CMK (cell line): ENCODE data around the gene SDK1.
"Not testable (repeated sequence)": the region's sequence is repeated elsewhere in the genome, so short reads cannot be mapped to it uniquely, and the experiment has no call there.

Source experiments
- DNase-seq: peaks from one replicate; pipeline ENCODE4 v3.0.0-alpha.2; 2010; ENCODE audit warnings: low read depth

The SDK1 gene

DNA sequence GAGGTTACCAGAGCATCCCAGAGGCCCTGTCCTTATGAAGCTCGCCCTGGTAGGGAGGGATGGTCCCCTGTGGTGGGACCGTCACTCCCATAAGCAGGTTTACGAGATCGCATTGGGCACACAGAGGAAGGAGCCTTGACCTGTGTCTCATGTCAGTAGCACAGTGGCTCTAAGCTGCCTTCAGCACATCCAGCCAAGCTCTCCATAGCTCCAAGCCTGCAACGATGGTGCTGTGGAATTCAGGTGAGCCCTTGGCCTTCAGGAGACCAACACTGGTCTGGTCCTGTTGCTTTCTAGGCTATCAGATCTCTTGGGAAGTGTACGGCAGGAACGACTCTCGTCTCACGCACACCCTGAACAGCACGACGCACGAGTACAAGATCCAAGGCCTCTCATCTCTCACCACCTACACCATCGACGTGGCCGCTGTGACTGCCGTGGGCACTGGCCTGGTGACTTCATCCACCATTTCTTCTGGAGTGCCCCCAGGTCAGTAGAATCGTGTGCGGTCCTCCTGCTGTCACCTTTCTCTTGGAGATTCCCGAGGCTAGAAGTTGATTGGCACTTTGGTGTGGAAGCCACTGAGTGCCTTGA is 775.7 kb downstream of the SDK1 start:
- DNase-seq, result no peak

DNA sequence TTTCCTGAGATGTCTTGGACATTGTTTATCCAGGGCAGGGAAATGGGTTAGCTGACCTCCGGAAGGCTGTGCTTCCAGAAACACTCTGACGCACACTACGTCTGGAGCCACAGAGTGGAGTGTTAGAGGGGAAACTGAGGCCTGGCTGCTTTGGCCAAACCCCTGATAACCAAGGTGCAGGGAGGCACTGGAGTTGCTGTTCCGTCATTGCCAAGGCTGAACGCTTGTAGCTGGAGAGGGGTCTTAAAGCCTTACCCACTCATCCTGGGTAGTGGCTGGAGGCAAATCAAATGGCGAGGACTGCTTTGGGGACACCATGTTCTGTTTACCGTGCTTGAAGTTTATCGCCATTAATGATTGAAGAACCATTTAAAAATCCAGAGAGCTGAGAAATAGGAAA is 776.9 kb downstream of the SDK1 start:
- DNase-seq, result no peak

DNA sequence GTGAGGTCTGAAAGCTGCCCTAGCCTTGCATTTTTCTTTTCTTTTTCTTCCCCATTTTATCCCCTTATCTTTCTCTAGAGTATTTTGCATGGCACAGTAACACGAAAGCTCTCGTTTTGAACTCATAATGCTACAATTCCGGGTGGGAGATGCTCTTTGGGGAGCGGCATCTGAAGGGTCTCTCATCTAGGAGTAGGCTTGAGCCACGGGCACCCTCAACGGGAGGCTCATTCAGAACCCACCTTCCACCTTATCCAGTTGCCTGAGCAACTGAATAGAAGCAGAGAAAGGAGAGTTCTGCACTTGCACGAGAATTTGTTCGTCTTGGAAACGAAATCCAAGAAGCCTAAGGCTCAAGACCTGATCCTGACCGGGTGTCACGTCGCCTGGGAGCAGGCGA is 777.5 kb downstream of the SDK1 start:
- no peak for DNase-seq

DNA sequence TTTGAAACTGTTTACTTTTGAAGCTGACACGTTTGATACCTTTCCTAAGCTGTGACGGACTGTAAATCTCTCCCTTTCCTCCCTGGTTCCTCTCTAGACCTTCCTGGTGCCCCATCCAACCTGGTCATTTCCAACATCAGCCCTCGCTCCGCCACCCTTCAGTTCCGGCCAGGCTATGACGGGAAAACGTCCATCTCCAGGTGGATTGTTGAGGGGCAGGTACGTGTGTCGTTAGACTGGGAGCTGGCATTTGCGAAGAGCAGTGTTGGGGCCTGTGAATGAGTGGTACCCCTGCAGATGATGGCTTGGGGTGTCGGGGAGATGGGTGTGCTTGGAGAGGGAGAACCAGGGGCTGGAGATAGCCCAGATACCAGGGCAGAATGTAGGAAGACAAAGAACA is 778.3 kb downstream of the SDK1 start:
- DNase-seq, result no peak

DNA sequence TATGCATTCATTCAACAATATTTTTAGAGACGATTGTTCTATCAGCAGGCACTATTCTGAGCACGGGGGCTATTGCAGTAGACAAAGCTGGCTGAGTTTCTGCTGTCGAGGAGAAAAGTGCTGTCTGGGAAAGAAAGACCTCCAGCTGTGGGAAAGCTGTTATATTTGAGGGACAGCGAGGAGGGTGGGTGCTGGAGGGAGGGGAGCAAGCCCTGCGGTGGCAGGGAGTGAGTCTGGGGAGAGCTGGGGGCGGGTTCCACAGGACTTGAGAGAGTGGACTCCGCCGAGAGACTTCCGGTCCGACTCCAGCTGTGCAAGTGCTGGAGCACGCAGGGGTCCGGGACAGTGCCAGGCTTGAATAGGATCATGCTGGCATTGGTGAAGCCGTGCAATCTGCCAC is 778.9 kb downstream of the SDK1 start:
- DNase-seq, result no peak

DNA sequence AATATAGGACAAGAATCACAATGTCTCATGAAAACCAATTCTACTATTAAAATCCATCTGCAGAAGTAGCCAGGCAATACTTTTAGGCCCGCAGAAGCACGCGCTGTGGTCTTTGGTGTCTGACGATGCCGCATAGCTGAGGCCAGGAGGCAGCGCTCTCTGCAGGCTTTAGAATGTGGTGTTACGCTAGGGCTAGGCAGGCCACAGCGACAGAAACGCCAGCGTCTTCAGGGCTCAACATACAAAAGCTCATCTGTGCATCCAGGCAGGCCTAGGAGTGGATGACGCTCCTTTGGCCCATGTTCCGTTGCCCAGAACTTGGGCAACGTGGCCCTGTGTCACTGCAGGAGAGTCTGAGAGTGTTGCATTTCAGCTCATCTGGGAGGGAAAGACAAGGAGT is 779.9 kb downstream of the SDK1 start:
- DNase-seq, result no peak

DNA sequence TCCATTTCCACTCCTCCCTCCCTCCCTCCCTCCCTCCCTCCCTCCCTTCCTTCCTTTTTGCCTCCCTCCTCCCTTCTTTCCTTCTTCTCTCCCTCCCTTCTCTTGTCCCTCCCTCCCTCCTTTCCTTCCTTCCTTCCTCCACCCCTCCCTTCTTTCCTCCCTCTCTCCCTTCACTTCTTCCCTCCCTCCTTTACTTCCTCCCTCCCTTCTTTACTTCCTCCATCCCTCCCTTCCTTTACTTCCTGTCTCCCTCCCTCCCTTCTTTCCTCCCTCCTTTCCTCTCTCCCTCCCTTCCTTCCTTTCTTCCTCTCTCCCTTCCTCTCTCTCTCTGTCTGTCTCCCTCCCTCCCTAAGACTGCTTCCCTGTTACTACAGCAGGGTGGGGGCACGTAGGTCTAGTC is 782.5 kb downstream of the SDK1 start:
- no peak for DNase-seq

DNA sequence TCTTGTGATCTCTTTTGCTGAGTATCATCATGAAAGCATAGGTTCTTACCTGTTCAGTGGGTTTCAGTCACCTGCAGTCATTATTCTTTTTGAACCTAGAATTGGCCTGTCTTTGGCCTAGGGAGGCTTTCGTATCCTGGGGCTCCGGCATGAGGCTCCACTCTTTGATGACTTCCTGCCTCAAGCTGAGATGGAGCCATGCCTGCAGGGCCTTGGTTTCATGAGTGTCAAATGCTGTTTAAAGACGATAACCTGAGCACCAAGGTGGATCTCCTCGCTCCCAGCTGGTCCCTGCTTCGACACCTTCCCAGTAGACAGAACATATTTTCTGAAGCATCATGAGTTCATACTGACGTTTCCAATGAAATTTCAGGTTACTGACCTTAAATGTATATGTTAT is 783.2 kb downstream of the SDK1 start:
- no peak for DNase-seq

DNA sequence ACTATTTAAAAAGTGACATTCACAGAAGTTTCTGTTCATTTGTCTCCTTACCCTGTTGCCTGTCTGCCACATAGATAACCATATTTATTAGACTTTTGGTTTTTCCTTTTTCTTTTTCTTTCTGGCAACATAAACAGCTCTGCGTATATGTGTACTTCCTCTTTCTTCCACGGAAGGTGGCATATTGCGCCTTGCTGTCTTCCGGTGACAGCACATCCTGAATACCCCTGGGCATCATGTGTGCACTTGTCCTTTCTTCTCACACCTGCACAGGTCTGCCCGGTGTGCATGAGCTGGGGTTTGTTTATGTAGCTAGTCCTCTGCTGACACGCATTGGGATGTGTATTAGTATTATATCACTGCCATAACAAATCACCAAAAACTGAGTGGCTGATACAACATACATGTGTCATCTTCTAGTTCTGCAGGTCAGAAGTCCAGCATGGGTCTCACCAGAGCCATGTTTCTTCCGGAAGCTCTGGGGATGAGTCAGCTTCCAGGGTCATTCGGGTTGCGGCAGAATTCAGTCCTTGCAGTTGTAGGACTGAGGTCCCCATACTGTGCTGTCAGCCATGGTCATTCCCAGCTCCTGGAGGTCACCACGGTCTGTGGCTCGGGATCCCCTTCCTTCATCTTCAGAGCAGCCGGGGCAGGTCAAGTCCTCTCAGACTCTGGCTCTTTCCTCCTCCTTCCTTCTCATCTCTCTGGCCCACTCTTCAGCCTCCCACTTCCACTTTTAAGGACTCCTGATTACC is 785.1 kb downstream of the SDK1 start:
- DNase-seq, result no peak

DNA sequence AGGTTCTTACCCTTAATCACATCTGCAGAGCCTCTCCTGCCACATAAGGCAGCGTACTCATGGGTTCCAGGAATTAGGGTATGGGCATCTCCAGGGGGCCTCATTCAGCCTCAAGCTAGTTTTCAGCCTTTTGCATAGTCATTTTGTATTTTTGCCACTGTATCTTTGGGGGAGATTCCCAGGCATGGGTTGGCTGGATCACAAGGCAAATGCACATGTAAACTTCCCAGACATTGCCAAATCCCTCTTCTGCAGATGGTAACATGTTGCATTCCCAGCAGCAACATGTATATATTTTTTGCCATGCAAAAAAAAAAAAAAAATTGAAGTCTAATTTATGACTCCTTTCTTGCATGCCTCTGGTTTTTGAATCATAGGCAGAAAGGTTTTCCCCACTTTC is 785.7 kb downstream of the SDK1 start:
- DNase-seq, result no peak

DNA sequence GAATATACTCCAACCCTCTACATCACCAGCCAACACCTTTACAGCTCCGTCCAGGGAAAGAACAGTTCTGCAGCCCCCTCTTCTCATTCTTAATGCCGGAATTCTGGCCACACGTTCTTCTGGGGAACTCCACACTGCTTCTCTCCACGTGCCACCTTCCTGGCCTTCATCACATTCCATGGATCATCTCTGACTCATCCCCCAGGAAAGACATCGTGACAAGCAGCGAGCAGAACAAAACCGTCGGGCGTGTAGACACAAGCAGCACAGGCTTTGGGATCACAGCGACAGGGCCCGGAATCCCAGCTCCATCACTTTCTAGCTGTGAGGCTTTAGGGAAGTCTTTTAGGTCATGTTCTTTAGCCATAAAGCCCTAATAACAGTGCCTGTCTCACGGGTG is 790.7 kb downstream of the SDK1 start:
- no peak for DNase-seq

DNA sequence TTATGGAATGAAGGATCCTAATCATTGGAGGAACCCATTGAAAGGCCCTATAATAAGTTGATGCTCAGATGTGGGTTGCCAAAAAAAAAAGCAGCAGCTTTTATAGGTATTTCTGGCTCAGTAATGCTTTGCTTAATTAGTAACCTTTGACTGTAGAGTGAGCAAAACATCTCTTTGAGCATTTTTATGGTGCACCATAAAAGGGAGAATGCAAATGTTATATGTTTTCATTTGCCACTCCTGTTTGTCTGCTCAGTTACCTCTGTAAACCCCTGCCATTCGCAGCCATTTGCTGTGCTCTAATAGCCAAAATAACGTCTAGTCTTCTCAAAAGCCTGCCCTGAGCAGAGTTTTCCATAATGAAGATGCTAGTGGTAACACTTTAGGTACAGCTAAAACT is 792.0 kb downstream of the SDK1 start:
- DNase-seq, result no peak

DNA sequence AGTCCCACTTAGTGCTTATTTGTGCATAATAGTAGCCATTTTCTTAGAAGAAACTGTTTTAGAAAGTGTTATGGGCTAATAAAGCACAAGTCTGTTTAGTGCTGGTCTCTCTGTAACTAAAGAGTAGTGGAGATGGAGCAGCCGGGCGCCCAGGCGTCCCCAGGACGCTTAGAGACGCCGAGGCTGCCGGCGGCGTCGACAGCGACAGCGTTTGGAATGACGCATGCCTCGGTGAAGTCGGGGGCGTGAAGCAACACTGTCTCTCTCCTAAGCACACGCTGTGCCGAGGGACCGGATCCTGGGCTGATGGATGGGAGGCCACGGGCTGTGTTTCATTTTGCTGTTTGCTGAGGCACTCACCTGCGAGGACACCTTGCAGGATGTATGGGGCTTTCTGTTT is 792.4 kb downstream of the SDK1 start:
- DNase-seq, result no peak

DNA sequence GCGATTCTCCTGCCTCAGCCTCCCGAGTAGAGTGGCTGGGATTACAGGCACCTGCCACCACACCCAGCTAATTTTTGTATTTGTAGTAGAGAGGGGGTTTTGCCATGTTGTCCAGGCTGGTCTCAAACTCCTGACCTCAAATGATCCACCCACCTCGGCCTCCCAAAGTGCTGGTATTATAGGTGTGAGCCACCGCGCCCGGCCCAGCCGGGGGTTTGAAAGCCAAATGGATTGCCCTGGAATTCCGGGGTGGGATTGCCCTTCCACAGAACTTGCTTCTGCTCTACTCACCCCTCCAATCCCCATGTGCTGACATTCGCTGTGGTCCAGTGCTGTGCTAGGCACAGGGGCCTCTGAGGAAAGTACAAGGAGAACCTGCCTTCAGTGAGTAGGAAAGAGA is 793.1 kb downstream of the SDK1 start:
- not testable (repeated sequence) for DNase-seq

DNA sequence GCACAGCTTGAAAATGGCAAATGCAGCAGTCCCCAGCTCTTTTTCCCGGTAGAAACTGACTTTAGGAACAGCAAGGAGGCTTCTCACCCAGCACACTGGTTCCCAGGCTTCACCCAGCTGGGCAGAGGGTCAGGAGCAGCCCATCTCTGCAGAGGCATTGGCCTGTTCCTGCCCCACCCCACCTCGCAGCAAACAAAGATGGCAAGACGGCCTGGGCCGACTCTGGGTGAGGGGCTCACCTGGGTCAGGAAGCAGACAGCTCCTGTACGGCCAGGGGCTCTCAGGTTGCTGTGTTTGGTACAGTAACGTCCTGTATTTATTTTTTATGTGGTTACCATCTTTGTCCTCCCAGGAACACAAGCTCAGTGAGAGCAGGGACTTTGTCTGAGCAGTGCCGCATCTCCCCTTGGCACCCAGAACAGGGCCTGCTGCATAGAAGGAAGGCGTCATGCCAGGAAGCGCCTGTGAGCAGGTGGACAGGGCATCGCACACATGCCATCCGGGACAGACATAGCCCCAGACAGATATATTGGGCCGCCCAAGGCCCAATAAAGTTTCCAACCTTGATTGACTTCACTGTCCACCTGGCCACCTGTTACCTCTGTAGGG is 796.1 kb downstream of the SDK1 start:
- no peak for DNase-seq

DNA sequence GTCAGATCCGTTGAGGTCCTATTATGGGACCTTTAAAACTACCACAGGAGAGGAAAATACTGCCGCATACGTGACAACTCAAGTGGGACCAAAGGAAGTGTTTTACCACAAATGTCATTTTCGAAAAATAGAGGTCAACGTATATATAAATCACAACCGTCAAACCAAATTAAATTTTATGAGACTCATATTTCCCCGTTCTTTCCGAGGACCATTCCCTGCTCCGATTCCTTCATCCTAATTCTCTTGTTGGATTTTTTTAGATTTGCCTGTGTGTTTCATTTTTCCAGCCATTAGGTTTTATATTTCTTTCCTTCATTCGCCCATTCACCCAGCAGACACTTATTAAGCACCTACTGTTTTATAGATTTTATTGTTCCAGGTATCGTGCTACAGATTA is 797.1 kb downstream of the SDK1 start:
- DNase-seq, result no peak

DNA sequence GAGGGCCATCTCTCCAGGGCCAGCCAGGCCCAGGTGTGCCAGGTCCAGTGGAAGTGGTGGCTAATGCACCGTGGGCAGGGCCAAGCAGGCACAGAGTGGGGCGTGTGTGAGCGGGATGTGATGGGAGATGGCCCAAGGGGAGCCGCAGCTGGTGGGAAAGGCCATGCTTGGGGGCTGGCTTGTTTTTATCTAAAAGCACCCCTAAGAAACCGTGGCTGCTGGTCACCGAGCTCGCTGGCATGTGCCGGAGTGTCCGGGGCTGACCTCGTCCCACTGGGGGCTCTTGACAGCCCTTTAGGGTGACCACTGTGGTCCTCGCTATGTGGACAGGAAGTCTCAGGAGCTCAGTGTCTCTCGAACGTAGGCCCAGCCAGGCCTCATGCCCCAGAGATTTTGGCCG is 798.6 kb downstream of the SDK1 start:
- DNase-seq, result no peak

DNA sequence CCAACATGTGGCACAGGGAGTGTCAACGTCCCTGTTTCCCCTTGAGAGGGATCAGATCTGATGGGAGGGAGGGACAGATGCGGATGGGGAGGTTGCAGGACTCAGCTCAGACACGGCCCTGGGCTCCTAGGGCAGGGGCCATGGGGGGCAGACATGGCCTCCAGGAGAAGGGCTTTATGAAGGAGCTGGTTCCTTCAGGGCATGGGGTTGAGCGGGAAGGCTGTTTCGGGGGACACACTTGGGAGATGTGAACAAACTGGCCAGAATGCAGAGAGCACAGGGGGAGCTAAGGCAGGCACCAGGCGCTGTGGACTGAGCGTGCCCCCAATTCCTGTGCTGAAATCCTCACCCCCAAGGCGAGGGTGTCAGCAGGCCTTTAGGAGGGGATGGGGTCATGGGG is 799.1 kb downstream of the SDK1 start:
- no peak for DNase-seq

DNA sequence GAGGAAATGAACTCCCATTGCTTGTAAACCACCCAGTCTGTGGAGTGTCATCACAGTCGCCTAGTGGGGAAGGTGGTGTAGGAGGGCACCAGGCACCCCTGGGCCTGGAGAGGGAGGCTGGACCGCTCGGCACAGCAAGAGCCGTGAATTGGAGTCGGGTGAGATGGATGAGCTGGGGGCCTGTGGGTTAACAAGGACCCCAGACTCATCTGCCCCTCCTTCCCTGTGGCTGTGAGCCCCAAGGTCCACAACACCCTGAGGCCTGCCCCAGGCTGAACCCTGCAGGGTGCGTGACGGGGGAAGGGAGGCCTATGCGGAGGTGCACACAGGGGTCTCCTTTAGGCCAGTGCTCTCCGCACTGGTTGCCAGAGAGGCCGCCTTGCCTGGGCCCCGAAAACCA is 799.6 kb downstream of the SDK1 start:
- DNase-seq, result no peak

DNA sequence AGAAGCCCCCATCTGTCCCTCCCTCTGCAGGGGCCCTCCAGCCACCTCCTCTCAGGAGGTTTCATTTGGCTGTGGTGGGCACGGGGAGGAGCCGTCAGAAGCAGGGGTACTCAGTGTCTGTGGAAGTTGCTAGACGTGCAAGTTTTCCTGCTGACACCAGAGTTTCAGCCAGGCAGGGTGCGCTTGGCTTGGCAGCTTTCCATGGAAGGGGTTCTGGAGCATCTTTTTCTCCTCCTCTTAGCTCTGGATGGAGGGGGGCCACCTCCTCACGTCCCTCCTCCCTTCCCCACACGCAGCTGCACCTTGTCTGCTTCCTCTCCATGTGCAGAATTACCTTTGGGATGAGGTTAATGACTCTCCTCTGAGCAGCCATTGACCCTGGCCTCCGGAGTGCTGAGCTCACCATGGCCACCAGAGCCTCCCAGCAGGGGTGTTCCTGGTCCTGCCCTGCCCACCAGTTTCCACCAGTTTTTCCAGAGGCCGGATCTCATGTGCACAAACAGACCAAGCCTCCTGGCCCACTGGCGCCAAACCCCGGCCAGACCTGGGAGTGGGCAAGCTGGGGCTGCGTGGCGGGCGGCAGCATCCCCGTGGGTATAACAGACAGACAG is 801.3 kb downstream of the SDK1 start:
- DNase-seq, result no peak

DNA sequence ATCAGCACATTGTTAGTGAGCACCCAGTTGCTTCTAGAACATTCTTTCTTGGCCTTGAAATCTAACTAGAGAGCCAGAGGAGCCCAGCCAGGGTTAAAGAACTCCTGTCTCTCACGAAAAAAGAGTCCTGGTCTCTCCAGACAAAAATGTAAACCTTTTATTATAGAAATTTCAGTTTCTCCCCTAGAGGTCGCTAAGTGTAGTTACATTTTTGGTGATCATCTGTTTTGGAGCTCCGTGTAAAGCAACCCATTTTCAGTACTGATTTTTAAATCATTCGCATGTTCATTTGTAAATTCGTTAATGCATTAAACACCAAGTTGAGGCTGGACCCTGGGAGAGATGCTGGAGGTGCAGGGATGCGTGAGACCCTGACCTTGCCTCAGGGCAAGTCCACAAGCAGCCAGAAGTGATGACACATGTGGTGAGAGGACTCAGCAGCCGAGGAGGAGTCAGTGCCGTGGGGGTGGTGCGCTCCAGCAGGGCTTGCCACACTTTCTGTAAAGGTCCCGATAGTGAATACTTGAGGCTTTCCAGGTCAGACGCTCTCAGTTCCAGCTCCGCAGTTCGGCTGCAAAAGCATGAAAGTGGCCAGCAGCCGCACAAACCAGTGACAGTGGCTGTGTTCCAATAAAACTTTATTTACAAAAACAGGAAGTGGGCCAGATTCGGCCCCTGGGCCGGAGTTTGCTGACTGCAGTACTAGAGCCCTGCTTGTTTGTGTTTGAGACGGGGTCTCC is 802.5 kb downstream of the SDK1 start:
- DNase-seq, result no peak

DNA sequence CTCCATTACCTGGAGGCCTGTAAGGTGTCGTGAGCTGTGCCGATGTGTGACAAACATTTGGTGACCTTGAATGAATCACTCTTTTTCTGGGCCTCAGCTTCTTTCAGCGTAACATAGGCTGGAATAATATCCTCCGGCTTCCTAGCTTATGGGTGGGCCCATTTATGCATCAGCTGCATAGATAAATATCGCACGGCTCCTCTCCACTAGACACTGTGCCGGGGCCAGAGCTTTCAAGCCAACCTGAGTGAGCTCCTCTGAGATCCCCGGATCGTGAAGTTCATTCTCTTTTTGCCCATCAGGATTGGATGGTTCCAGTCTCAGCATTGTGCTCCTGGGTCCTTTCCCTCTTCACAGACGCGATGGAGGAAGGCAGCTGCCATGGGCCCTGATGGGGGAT is 806.8 kb downstream of the SDK1 start:
- DNase-seq, result no peak

DNA sequence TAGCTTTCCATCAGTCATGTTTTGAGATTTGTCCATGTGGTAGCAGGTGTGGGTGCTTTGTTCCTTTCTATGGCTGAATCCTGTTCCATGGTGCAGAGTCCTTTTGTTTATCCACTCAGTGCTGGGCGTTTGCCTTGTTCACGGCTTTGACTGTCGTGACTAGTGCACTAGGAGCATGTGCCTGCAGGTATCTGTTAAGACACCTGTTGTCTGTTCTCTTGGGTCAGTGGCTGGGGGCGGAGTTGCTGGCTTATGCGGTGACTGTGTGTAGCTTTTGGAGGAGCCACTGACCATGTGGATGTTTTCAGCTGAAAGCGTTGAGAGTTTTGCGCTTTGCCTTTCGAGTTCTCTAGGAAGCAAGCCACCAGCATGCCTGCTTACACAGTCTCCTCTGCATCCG is 807.9 kb downstream of the SDK1 start:
- no peak for DNase-seq
